IPS-11a (cell line): Measurements from ENCODE around the gene TMEM94.

Source experiments
- H3K4me3 ChIP-seq: one replicate; pipeline ENCODE4 v1.5.1; 2013; ENCODE audit warnings: low read depth, low read length, control low read depth

Gene TMEM94

GRCh38 chr17:75494326-75494877, 38.0 kb downstream of the TMEM94 start:
- no peak overlapping the region for H3K4me3 ChIP-seq

GRCh38 chr17:75496005-75496404, 39.6 kb downstream of the TMEM94 start:
- H3K4me3 ChIP-seq: no peak overlapping the region

GRCh38 chr17:75498039-75498725, 41.7 kb downstream of the TMEM94 start:
- H3K4me3 ChIP-seq: no peak overlapping the region

- H3K4me3 ChIP-seq: no peak overlapping the region
These were observed 42.3 kb downstream of the TMEM94 start for GRCh38 chr17:75498726-75499213.

- no peak overlapping the region for H3K4me3 ChIP-seq
These were observed 43.0 kb downstream of the TMEM94 start for GRCh38 chr17:75499313-75500022.

- H3K4me3 ChIP-seq: no peak overlapping the region
These were observed 44.2 kb downstream of the TMEM94 start for GRCh38 chr17:75500419-75501216.

- H3K4me3 ChIP-seq: no peak overlapping the region
These were observed 45.1 kb downstream of the TMEM94 start for GRCh38 chr17:75501378-75502071.

GRCh38 chr17:75502072-75502720, 45.8 kb downstream of the TMEM94 start:
- no peak overlapping the region for H3K4me3 ChIP-seq

GRCh38 chr17:75502721-75503329, 46.4 kb downstream of the TMEM94 start:
- H3K4me3 ChIP-seq: no peak overlapping the region

GRCh38 chr17:75503337-75503950, 47.0 kb downstream of the TMEM94 start:
- H3K4me3 ChIP-seq: no peak overlapping the region

- H3K4me3 ChIP-seq: no peak overlapping the region
These were observed 47.5 kb downstream of the TMEM94 start for GRCh38 chr17:75503976-75504346.

GRCh38 chr17:75504347-75505151, 48.1 kb downstream of the TMEM94 start:
- H3K4me3 ChIP-seq: no peak overlapping the region

- H3K4me3 ChIP-seq: no peak overlapping the region
These were observed 48.6 kb downstream of the TMEM94 start for GRCh38 chr17:75505152-75505409.

- H3K4me3 ChIP-seq: no peak overlapping the region
These were observed 49.2 kb downstream of the TMEM94 start for GRCh38 chr17:75505640-75506039.

GRCh38 chr17:75506134-75506533, 49.7 kb downstream of the TMEM94 start:
- H3K4me3 ChIP-seq: no peak overlapping the region

- no peak overlapping the region for H3K4me3 ChIP-seq
These were observed 50.5 kb downstream of the TMEM94 start for GRCh38 chr17:75506888-75507287.

GRCh38 chr17:75507733-75508719, 51.6 kb downstream of the TMEM94 start:
- H3K4me3 ChIP-seq: no peak overlapping the region

GRCh38 chr17:75508931-75509361, 52.5 kb downstream of the TMEM94 start:
- H3K4me3 ChIP-seq: no peak overlapping the region
